ENCODE measurements around the gene SCUBE1. TPM values are rescaled to one million over a fixed set of nuclear protein-coding genes. Genes with fewer than 3 reads are reported as not detected.

SCUBE1 gene
- total and polyA plus RNA-seq, 2 experiments from 2014 or later, result not detected

- Histone ChIP-seq H3K36me3 (ENCODE audit: low read depth) (peaks cover 10% of the 10 kb centered on the region; the same call in 1 of the 2 replicates), H3K9ac (no peak overlapping the region), H3K4me2 (ENCODE audit: unreplicated experiment) (no peak overlapping the region), H2AFZ (no peak overlapping the region), H3K4me1 (ENCODE audit: insufficient read depth) (peaks cover 6% of the 10 kb centered on the region; the same call in 1 of the 2 replicates), H3K79me2 (ENCODE audit: insufficient read depth) (no peaks in the 10 kb centered on the region), H4K20me1 (ENCODE audit: insufficient read depth) (no peaks in the 10 kb centered on the region), H3K9me3 (ENCODE audit: low read depth) (no peaks in the 10 kb centered on the region), H3K9me2 (ENCODE audit: insufficient read depth) (no peaks in the 10 kb centered on the region), H3K27ac (no peak overlapping the region), H3F3A (ENCODE audit: insufficient read depth) (peaks cover 6% of the 10 kb centered on the region; the same call in 1 of the 2 replicates), H3K27me3 (replicated peaks; ENCODE audit: insufficient read depth) (no peaks in the 10 kb centered on the region), H3K4me3 (no peak overlapping the region)
- TF ChIP-seq EZH2phosphoT487 (IDR thresholded peaks at IDR 0.05; ENCODE audit: insufficient read depth, low read depth) (no peak), EZH2 (IDR thresholded peaks at IDR 0.05; ENCODE audit: insufficient read depth, poor library complexity, severe bottlenecking) (no peak)
- WGBS, 2 experiments (ENCODE audit: low coverage in 1 of 2, low lambda C conversion rate in 2 of 2, missing lambda C conversion rate in 2 of 2), result 93 to 96% methylated on average over 16 to 19 of the region's 19 CpGs
- in situ Hi-C loops (cut with MboI), result no loop called here
- DNase-seq, result no peak
Measured at GRCh38 chr22:43167001-43167589, 176.1 kb downstream of the SCUBE1 start.

- WGBS, 2 experiments (ENCODE audit: low coverage in 1 of 2, low lambda C conversion rate in 2 of 2, missing lambda C conversion rate in 2 of 2), result 92 to 93% methylated on average over 23 of the region's 23 CpGs
- Histone ChIP-seq H3K27ac (no peak overlapping the region), H3K27me3 (replicated peaks; ENCODE audit: insufficient read depth) (no peaks in the 10 kb centered on the region), H3K4me3 (no peak overlapping the region), H3F3A (ENCODE audit: insufficient read depth) (peaks cover 6% of the 10 kb centered on the region; the same call in 1 of the 2 replicates), H2AFZ (no peak overlapping the region), H3K36me3 (ENCODE audit: low read depth) (peaks cover 14% of the 10 kb centered on the region; the same call in 1 of the 2 replicates), H3K4me1 (ENCODE audit: insufficient read depth) (peaks cover 6% of the 10 kb centered on the region; the same call in 1 of the 2 replicates), H3K9me2 (ENCODE audit: insufficient read depth) (no peaks in the 10 kb centered on the region), H3K79me2 (ENCODE audit: insufficient read depth) (no peaks in the 10 kb centered on the region), H3K4me2 (ENCODE audit: unreplicated experiment) (no peak overlapping the region), H3K9ac (no peak overlapping the region), H3K9me3 (ENCODE audit: low read depth) (no peaks in the 10 kb centered on the region), H4K20me1 (ENCODE audit: insufficient read depth) (no peaks in the 10 kb centered on the region)
- DNase-seq, result no peak
- in situ Hi-C loops (cut with MboI), result no loop called here
- TF ChIP-seq EZH2phosphoT487 (IDR thresholded peaks at IDR 0.05; ENCODE audit: insufficient read depth, low read depth) (no peak), EZH2 (IDR thresholded peaks at IDR 0.05; ENCODE audit: insufficient read depth, poor library complexity, severe bottlenecking) (no peak)
Measured at GRCh38 chr22:43166132-43166930, 176.8 kb downstream of the SCUBE1 start.

DNA sequence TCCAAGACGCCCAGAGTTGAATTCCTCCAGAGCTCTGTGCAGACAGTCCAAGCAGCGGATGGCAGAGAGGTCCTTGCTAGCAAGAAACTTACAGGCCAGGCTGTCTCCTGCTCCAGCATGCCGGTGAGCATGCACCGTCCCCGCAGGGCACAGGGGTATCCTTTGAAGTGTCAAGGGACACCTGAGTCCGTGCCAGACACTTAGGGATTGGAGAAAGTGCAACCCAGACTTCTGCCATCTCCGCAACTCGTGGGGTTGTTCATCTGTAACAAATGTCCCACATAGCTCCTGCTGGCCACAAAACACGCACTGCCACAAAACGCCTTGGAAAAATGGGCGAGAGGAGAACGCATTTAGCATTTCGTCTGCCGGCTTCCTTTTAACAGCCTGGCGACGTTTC is 178.5 kb downstream of the SCUBE1 start:
- 31 to 37% methylated on average over 16 of the region's 16 CpGs for WGBS, 2 experiments (ENCODE audit: low coverage in 1 of 2, low lambda C conversion rate in 2 of 2, missing lambda C conversion rate in 2 of 2)
- Histone ChIP-seq H3K79me2 (ENCODE audit: insufficient read depth) (0 out of 2 replicates have a peak, but pooled peaks cover 11% of the 10 kb centered on the region), H3K4me1 (ENCODE audit: insufficient read depth) (peaks cover 6% of the 10 kb centered on the region; the same call in 1 of the 2 replicates), H3F3A (ENCODE audit: insufficient read depth) (peaks cover 6% of the 10 kb centered on the region; the same call in 1 of the 2 replicates), H3K36me3 (ENCODE audit: low read depth) (peaks cover 17% of the 10 kb centered on the region; the same call in 1 of the 2 replicates), H3K4me3 (no peak overlapping the region), H3K9ac (no peak overlapping the region), H4K20me1 (ENCODE audit: insufficient read depth) (no peaks in the 10 kb centered on the region), H3K27ac (no peak overlapping the region), H3K9me3 (ENCODE audit: low read depth) (no peaks in the 10 kb centered on the region), H3K27me3 (replicated peaks; ENCODE audit: insufficient read depth) (no peaks in the 10 kb centered on the region), H3K4me2 (ENCODE audit: unreplicated experiment) (no peak overlapping the region), H3K9me2 (ENCODE audit: insufficient read depth) (no peaks in the 10 kb centered on the region), H2AFZ (no peak overlapping the region)
- in situ Hi-C loops (cut with MboI), result no loop called here
- DNase-seq, result peak; percentile 19
- TF ChIP-seq EZH2 (IDR thresholded peaks at IDR 0.05; ENCODE audit: insufficient read depth, poor library complexity, severe bottlenecking) (no peak), EZH2phosphoT487 (IDR thresholded peaks at IDR 0.05; ENCODE audit: insufficient read depth, low read depth) (no peak)

DNA sequence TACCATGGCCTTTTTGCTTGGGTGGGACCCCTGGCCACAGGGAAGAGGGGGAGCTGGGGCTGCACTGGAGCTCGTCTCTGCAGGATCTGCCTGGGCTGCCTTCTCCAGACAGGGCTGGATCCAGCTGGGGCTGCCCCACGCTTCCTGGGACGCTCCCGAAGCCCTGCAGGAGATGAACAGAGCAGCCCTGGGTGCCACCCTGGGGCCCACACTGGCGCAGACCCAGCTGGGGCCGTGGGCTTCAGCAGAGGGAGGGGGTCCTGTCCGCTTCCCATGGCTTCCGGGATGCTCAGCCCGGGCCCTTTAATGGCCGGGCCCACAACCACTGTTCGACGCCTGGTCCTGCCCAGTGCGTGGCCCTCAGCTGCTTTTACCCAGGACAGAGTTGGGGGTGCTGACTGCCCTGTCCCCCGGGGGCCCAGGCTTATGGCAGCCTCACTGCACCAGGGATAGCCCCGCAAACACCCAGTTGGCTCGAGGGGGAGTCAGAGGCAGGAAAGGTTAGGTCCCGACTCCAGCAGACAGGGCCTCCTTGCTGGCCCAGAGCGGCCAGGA is 179.9 kb downstream of the SCUBE1 start:
- no peaks in the 10 kb centered on the region; the same call in 1 of the 2 replicates for H4K20me1 ChIP-seq (ENCODE audit: insufficient read depth)
- peaks cover 6% of the 10 kb centered on the region; the same call in 1 of the 2 replicates for H3F3A ChIP-seq (ENCODE audit: insufficient read depth)
- no peak overlapping the region for H3K4me3 ChIP-seq
- H3K27ac ChIP-seq, result no peak overlapping the region
- TF ChIP-seq EZH2 (IDR thresholded peaks at IDR 0.05; ENCODE audit: insufficient read depth, poor library complexity, severe bottlenecking), result no peak
- TF ChIP-seq EZH2phosphoT487 (IDR thresholded peaks at IDR 0.05; ENCODE audit: insufficient read depth, low read depth), result no peak
- WGBS, 2 experiments (ENCODE audit: low coverage in 1 of 2, low lambda C conversion rate in 2 of 2, missing lambda C conversion rate in 2 of 2), result 75 to 81% methylated on average over 14 to 17 of the region's 18 CpGs
- no peak overlapping the region for H2AFZ ChIP-seq
- peaks cover 6% of the 10 kb centered on the region; the same call in 1 of the 2 replicates for H3K4me1 ChIP-seq (ENCODE audit: insufficient read depth)
- no peak overlapping the region for H3K9ac ChIP-seq
- DNase-seq, result no peak
- in situ Hi-C loops (cut with MboI), result no loop called here
- H3K9me2 ChIP-seq (ENCODE audit: insufficient read depth), result no peaks in the 10 kb centered on the region
- H3K4me2 ChIP-seq (ENCODE audit: unreplicated experiment), result no peak overlapping the region
- peaks cover 19% of the 10 kb centered on the region for H3K79me2 ChIP-seq (ENCODE audit: insufficient read depth)
- no peaks in the 10 kb centered on the region for H3K9me3 ChIP-seq (ENCODE audit: low read depth)
- H3K27me3 ChIP-seq (replicated peaks; ENCODE audit: insufficient read depth), result no peaks in the 10 kb centered on the region
- H3K36me3 ChIP-seq (ENCODE audit: low read depth), result peaks cover 17% of the 10 kb centered on the region; the same call in 1 of the 2 replicates

Measured in GM23248 (cell line).